ENCODE results near the gene KCND2. TPM values are rescaled to one million over a fixed set of nuclear protein-coding genes. Genes with fewer than 3 reads are reported as not detected.

KCND2 gene
- polyA plus RNA-seq, 3 donors = not detected

- no peak overlapping the region for H3K4me2 ChIP-seq (replicated peaks; ENCODE audit: extremely low read depth, low read length, poor library complexity, severe bottlenecking)
- no peaks in the 10 kb centered on the region for H3K36me3 ChIP-seq (replicated peaks in 1 of 2; ENCODE audit: control insufficient read depth in 1 of 2, insufficient read depth in 2 of 2, low read length in 2 of 2)
- H3K36me3 Mint-ChIP-seq = no peaks in the 10 kb centered on the region
- no peaks in the 10 kb centered on the region for H3K4me1 Mint-ChIP-seq
- H4K20me1 ChIP-seq (ENCODE audit: insufficient read depth, low read length) = no peaks in the 10 kb centered on the region
- intact Hi-C loops (cut with micrococcal nuclease) = loop anchor here in 1 of 2 donors (10.0 kb wide), 2 partner anchors 126 to 306 kb away; no protein-coding TSS in a partner anchor
- H3K4me3 ChIP-seq (replicated peaks in 1 of 3; ENCODE audit: low read depth in 2 of 3, low read length in 3 of 3) = no peak overlapping the region
- H2AFZ ChIP-seq (ENCODE audit: insufficient read depth, low read depth, low read length, poor library complexity, severe bottlenecking) = no peak overlapping the region
- H3K9me3 Mint-ChIP-seq = peaks cover 0 to 2% (median 0%) of the 10 kb centered on the region in 7 donors
- no peak for DNase-seq
- WGBS (ENCODE audit: insufficient coverage) = no CpG with 5 or more reads among the region's 1 CpG
- peaks cover 0 to 3% (median 1%) of the 10 kb centered on the region in 3 donors for H3K27me3 Mint-ChIP-seq (ENCODE audit: low read depth in 3 of 3)
- no peak overlapping the region for H3K9ac ChIP-seq (ENCODE audit: insufficient read depth, low read length, poor library complexity, severe bottlenecking)
- H3K79me2 ChIP-seq (ENCODE audit: insufficient read depth, low read length) = no peaks in the 10 kb centered on the region
- no peak for TF ChIP-seq CTCF (IDR thresholded peaks at IDR 0.05)
- no peaks in the 10 kb centered on the region for H3K4me1 ChIP-seq (ENCODE audit: control insufficient read depth in 1 of 2, insufficient read depth in 2 of 2, low read length in 2 of 2)
- no peak overlapping the region for H3K27ac Mint-ChIP-seq
- H3K27ac ChIP-seq (ENCODE audit: low read depth in 1 of 2, low read length in 2 of 2) = no peak overlapping the region
- no peaks in the 10 kb centered on the region for H3K9me3 ChIP-seq (replicated peaks in 1 of 2; ENCODE audit: control insufficient read depth in 1 of 2, insufficient read depth in 1 of 2, low read length in 2 of 2)
- H3K27me3 ChIP-seq (ENCODE audit: control insufficient read depth in 2 of 2, insufficient read depth in 2 of 2, low read length in 2 of 2) = no peaks in the 10 kb centered on the region
- H3K4me3 Mint-ChIP-seq = no peak overlapping the region
Observed at GRCh38 chr7:120799147-120799546, 526.2 kb downstream of the KCND2 start.

Small RNA genes lying within 50 kb of the gene (small RNA-seq; reads per million reads assigned to genes)
- gene RNU6-581P (ENCODE audit: insufficient read length, low read depth) = not detected

Data from CD14-positive monocyte (primary cell).